K562 (cell line): ENCODE measurements around the gene OXSR1.

Experiments
- CTCF ChIP-seq, 3 experiments: IDR thresholded peaks in 2 of 3; conservative IDR thresholded peaks in 1 of 3; 2 replicates each; pipeline ENCODE4 v1.5.1; 2011 to 2012; ENCODE audit warnings: low read length in 3 of 3, mild to moderate bottlenecking in 3 of 3, control low read depth in 2 of 3, improper control_type of control experiment in 1 of 3, inconsistent platforms in 1 of 3, low read depth in 1 of 3, mixed read lengths in 1 of 3, moderate library complexity in 1 of 3; ENCODE audit not compliant: insufficient read depth in 2 of 3
- ESRRA ChIP-seq: fragments of 450-650 bp; IDR thresholded peaks from 2 replicates; pipeline ENCODE4 v1.6.1; 2014; ENCODE audit warnings: low read depth, mild to moderate bottlenecking, moderate library complexity, borderline replicate concordance
- JUN ChIP-seq, 2 experiments: sonication (generic) in 1 of 2; formaldehyde crosslinking in 1 of 2; IDR thresholded peaks; 2 replicates each; pipeline versions ENCODE4 v1.6.1 to v1.8.0; 2012 to 2022; ENCODE audit warnings: borderline replicate concordance in 2 of 2, mild to moderate bottlenecking in 2 of 2, improper control_type of control experiment in 1 of 2, low read depth in 1 of 2, low read length in 1 of 2, missing genetic modification reagents in 1 of 2
- MEF2D ChIP-seq: conservative IDR thresholded peaks from 2 replicates; pipeline ENCODE4 v1.6.1; 2016; ENCODE audit warnings: low read depth, missing genetic modification characterization, missing compliant biosample characterization
- PKNOX1 ChIP-seq: fragments of 450-650 bp; IDR thresholded peaks from 2 replicates; pipeline ENCODE4 v1.6.1; 2016

- TF ChIP-seq ESRRA (no peak), MEF2D (tag) (no peak), PKNOX1 (no peak), CTCF (IDR thresholded peaks at IDR 0.05 in 2 of 3, conservative IDR thresholded peaks at IDR 0.05 in 1 of 3; ENCODE audit: insufficient read depth in 2 of 3, low read depth in 1 of 3, low read length in 3 of 3) (no peak), JUN (IDR thresholded peaks at IDR 0.05; ENCODE audit: borderline replicate concordance, low read depth, low read length) (no peak), JUN (CRISPR knock-in tag; IDR thresholded peaks at IDR 0.05; ENCODE audit: borderline replicate concordance) (no peak)
These were observed 12.1 kb upstream of the OXSR1 start for GRCh38 chr3:38153221-38153620.
